H9 (cell line): Measurements from ENCODE around the gene PKD2L2. TPM values are rescaled to one million over a fixed set of nuclear protein-coding genes. Genes with fewer than 3 reads are reported as not detected.
"Not testable (repeated sequence)": the region's sequence is repeated elsewhere in the genome, so short reads cannot be mapped to it uniquely, and the experiment has no call there.

Source experiments
- DNase-seq: peaks from one replicate; pipeline ENCODE4 v3.0.0-alpha.2; 2017
- H2AFZ ChIP-seq: one replicate; pipeline ENCODE4 v1.6.1; 2013; ENCODE audit warnings: mild to moderate bottlenecking, low read length, control low read depth, moderate library complexity
- H2AK5ac ChIP-seq: 2 replicates; pipeline ENCODE4 v1.6.1; 2013; ENCODE audit warnings: low read length, control low read depth, mixed read lengths; ENCODE audit not compliant: insufficient read length
- H2BK120ac ChIP-seq: one replicate; pipeline ENCODE4 v1.6.1; 2013; ENCODE audit warnings: low read depth, mild to moderate bottlenecking, low read length, control low read depth, inconsistent platforms; ENCODE audit not compliant: poor library complexity, severe bottlenecking
- H2BK12ac ChIP-seq: 2 replicates; pipeline ENCODE4 v1.6.1; 2013; ENCODE audit warnings: low read length, control low read depth, mixed read lengths, low read depth; ENCODE audit not compliant: insufficient read length
- H2BK15ac ChIP-seq: 2 replicates; pipeline ENCODE4 v1.6.1; 2013; ENCODE audit warnings: low read depth, low read length, control low read depth
- H2BK20ac ChIP-seq: one replicate; pipeline ENCODE4 v1.6.1; 2013; ENCODE audit warnings: low read depth, mild to moderate bottlenecking, low read length, control low read depth, inconsistent platforms; ENCODE audit not compliant: poor library complexity, severe bottlenecking
- H2BK5ac ChIP-seq: 2 replicates; pipeline ENCODE4 v1.6.1; 2013; ENCODE audit warnings: low read length, control low read depth, mixed read lengths; ENCODE audit not compliant: insufficient read length
- H3K14ac ChIP-seq: 2 replicates; pipeline ENCODE4 v1.6.1; 2013; ENCODE audit warnings: low read length, control low read depth; ENCODE audit not compliant: insufficient read depth
- H3K18ac ChIP-seq: 2 replicates; pipeline ENCODE4 v1.6.1; 2013; ENCODE audit warnings: low read depth, mild to moderate bottlenecking, mixed read lengths, low read length, control low read depth; ENCODE audit not compliant: insufficient read length
- H3K23ac ChIP-seq: 2 replicates; pipeline ENCODE4 v1.6.1; 2013; ENCODE audit warnings: low read length, control low read depth, mixed read lengths, low read depth; ENCODE audit not compliant: insufficient read length
- H3K23me2 ChIP-seq: 2 replicates; pipeline ENCODE4 v1.6.1; 2013; ENCODE audit warnings: low read depth, mild to moderate bottlenecking, mixed read lengths, low read length, control low read depth; ENCODE audit not compliant: insufficient read length, poor library complexity, severe bottlenecking
- H3K27ac ChIP-seq: 2 replicates; pipeline ENCODE4 v1.5.1; 2013; ENCODE audit warnings: low read length, control low read depth, mixed read lengths, low read depth; ENCODE audit not compliant: insufficient read length
- H3K27me3 ChIP-seq: 2 replicates; pipeline ENCODE4 v1.6.1; 2013; ENCODE audit warnings: low read length, control low read depth, inconsistent platforms; ENCODE audit not compliant: insufficient read depth
- H3K4ac ChIP-seq: 2 replicates; pipeline ENCODE4 v1.6.1; 2013; ENCODE audit warnings: low read depth, mild to moderate bottlenecking, control low read depth, inconsistent platforms, low read length, moderate library complexity
- H3K4me1 ChIP-seq: 2 replicates; pipeline ENCODE4 v1.6.1; 2013; ENCODE audit warnings: low read length, control low read depth, inconsistent platforms; ENCODE audit not compliant: insufficient read depth
- H3K4me2 ChIP-seq: 2 replicates; pipeline ENCODE4 v1.6.1; 2013; ENCODE audit warnings: low read length, control low read depth, mixed read lengths; ENCODE audit not compliant: insufficient read length, insufficient read depth
- H3K56ac ChIP-seq: 2 replicates; pipeline ENCODE4 v1.6.1; 2013; ENCODE audit warnings: low read depth, mild to moderate bottlenecking, mixed read lengths, low read length, control low read depth; ENCODE audit not compliant: insufficient read length
- H3K79me1 ChIP-seq: 2 replicates; pipeline ENCODE4 v1.6.1; 2013; ENCODE audit warnings: low read depth, mild to moderate bottlenecking, moderate library complexity, low read length, control low read depth, inconsistent platforms; ENCODE audit not compliant: insufficient read depth, poor library complexity, severe bottlenecking
- H3K79me2 ChIP-seq: 2 replicates; pipeline ENCODE4 v1.6.1; 2013; ENCODE audit warnings: low read length, control low read depth, inconsistent platforms; ENCODE audit not compliant: insufficient read depth
- H3K9ac ChIP-seq: 2 replicates; pipeline ENCODE4 v1.6.1; 2013; ENCODE audit warnings: low read length, control low read depth, mixed read lengths; ENCODE audit not compliant: insufficient read length; ENCODE audit errors: extremely low read depth
- H3K9me3 ChIP-seq: one replicate; pipeline ENCODE4 v1.6.1; 2013; ENCODE audit warnings: low read depth, low read length, inconsistent platforms; ENCODE audit not compliant: control insufficient read depth
- H3T11ph ChIP-seq: one replicate; pipeline ENCODE4 v1.6.1; 2013; ENCODE audit warnings: mild to moderate bottlenecking, low read length, control low read depth, inconsistent platforms
- H4K20me1 ChIP-seq: one replicate; pipeline ENCODE4 v1.6.1; 2013; ENCODE audit not compliant: control insufficient read depth, insufficient read length, insufficient read depth
- H4K5ac ChIP-seq: 2 replicates; pipeline ENCODE4 v1.6.1; 2013; ENCODE audit warnings: low read depth, mild to moderate bottlenecking, mixed read lengths, low read length, control low read depth; ENCODE audit not compliant: insufficient read length
- H4K8ac ChIP-seq: replicated peaks from 2 replicates; pipeline ENCODE4 v1.6.1; 2013; ENCODE audit warnings: low read length, control low read depth, mixed read lengths, low read depth; ENCODE audit not compliant: insufficient read length
- H4K91ac ChIP-seq: 2 replicates; pipeline ENCODE4 v1.6.1; 2013; ENCODE audit warnings: low read depth, mild to moderate bottlenecking, moderate library complexity, mixed read lengths, low read length, control low read depth; ENCODE audit not compliant: insufficient read length
- H3K27ac Mint-ChIP-seq, 3 experiments: 2 replicates in 2 of 3; 3 replicates in 1 of 3; pipeline ENCODE4 v1.8.0; 2020 to 2021; ENCODE audit warnings: mixed read lengths in 3 of 3, mild to moderate bottlenecking in 1 of 3, moderate library complexity in 1 of 3
- H3K27me3 Mint-ChIP-seq: 2 replicates; pipeline ENCODE4 v1.8.0; 2021; ENCODE audit warnings: low read depth, mild to moderate bottlenecking, moderate library complexity, mixed read lengths
- H3K36me3 Mint-ChIP-seq, 3 experiments: 2 replicates in 2 of 3; 3 replicates in 1 of 3; pipeline ENCODE4 v1.8.0; 2020 to 2021; ENCODE audit warnings: low read depth in 3 of 3, mixed read lengths in 3 of 3; ENCODE audit not compliant: insufficient read depth in 1 of 3
- H3K4me1 Mint-ChIP-seq, 2 experiments: 2 replicates each; pipeline ENCODE4 v1.8.0; 2020; ENCODE audit warnings: mixed read lengths in 2 of 2
- H3K4me3 Mint-ChIP-seq, 2 experiments: 2 replicates in 1 of 2; 3 replicates in 1 of 2; pipeline ENCODE4 v1.8.0; 2020 to 2021; ENCODE audit warnings: mild to moderate bottlenecking in 2 of 2, mixed read lengths in 2 of 2, moderate library complexity in 1 of 2
- H3K9me3 Mint-ChIP-seq, 2 experiments: 2 replicates in 1 of 2; 3 replicates in 1 of 2; pipeline ENCODE4 v1.8.0; 2020; ENCODE audit warnings: mild to moderate bottlenecking in 2 of 2, mixed read lengths in 2 of 2, moderate library complexity in 1 of 2
- WGBS: extraction: QIAGEN DNeasy Blood & Tissue Kit; methylation state at CpG from one replicate; pipeline ENCODE4 v1.1.7; 2013; ENCODE audit warnings: missing lambda C conversion rate, low lambda C conversion rate, mixed read lengths; ENCODE audit not compliant: insufficient read length; ENCODE audit errors: extremely low coverage; 5-methylcytosine and 5-hydroxymethylcytosine counted together
- total RNA-seq: library from RNA; stranded (reverse); gene quantifications from 2 replicates; pipeline ENCODE4 v1.2.1, GENCODE V29; 2021
- TF ChIP-seq, protein P1 (sequence below): fragments of 200-600 bp; sonication (generic); conservative IDR thresholded peaks from 3 replicates; pipeline ENCODE4 v1.8.0; 2021; ENCODE audit warnings: antibody characterized with exemption, mild to moderate bottlenecking

The PKD2L2 gene
- total RNA-seq, 1 experiment from 2014 or later, result not detected

DNA sequence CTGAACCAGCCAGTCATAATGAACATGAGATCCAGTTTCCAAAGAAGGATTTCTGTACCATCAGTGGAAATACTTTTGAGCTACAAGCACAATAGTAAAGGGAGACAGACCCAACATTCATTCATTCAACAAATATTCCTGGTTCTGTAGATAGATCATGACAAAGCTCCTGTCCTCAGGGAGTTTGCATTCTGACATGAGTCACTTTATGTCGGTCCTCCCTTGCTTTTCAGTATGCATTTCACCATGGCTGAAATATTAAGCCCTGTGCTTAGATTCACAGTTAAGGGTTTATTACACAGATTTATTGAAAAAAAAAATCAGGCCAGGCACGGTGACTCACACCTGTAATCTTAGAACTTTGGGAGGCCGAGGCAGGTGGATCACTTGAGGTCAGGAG is 27.0 kb upstream of the PKD2L2 start:
- H4K8ac ChIP-seq, result no peak overlapping the region
- no peaks in the 10 kb centered on the region for H3K4me1 ChIP-seq
- H2AFZ ChIP-seq, result no peak overlapping the region
- no peaks in the 10 kb centered on the region for H3K9me3 ChIP-seq
- H3K27me3 ChIP-seq, result no peaks in the 10 kb centered on the region
- H3K4me2 ChIP-seq, result no peak overlapping the region
- no peak overlapping the region for H2BK5ac ChIP-seq
- H2BK20ac ChIP-seq, result no peak overlapping the region
- no peak overlapping the region for H4K91ac ChIP-seq
- H3K56ac ChIP-seq, result no peak overlapping the region
- H3K23me2 ChIP-seq, result no peaks in the 10 kb centered on the region
- no peak overlapping the region for H2BK120ac ChIP-seq
- Mint-ChIP-seq H3K9me3 (no peaks in the 10 kb centered on the region; a peak in 1 of 5 replicates), H3K4me3 (no peak overlapping the region), H3K4me1 (no peaks in the 10 kb centered on the region), H3K27ac (no peak overlapping the region), H3K27me3 (peaks cover 2% of the 10 kb centered on the region; the same call in 1 of the 2 replicates), H3K36me3 (no peaks in the 10 kb centered on the region)
- no peak overlapping the region for H3T11ph ChIP-seq
- H3K23ac ChIP-seq, result no peak overlapping the region
- H2BK15ac ChIP-seq, result no peak overlapping the region
- H4K5ac ChIP-seq, result no peak overlapping the region
- no peak overlapping the region for H3K14ac ChIP-seq
- WGBS, result no CpG with 5 or more reads among the region's 3 CpGs
- no peak for DNase-seq
- no peak overlapping the region for H3K18ac ChIP-seq
- H3K79me2 ChIP-seq, result no peaks in the 10 kb centered on the region
- H2BK12ac ChIP-seq, result no peak overlapping the region
- TF ChIP-seq, protein P1, sequence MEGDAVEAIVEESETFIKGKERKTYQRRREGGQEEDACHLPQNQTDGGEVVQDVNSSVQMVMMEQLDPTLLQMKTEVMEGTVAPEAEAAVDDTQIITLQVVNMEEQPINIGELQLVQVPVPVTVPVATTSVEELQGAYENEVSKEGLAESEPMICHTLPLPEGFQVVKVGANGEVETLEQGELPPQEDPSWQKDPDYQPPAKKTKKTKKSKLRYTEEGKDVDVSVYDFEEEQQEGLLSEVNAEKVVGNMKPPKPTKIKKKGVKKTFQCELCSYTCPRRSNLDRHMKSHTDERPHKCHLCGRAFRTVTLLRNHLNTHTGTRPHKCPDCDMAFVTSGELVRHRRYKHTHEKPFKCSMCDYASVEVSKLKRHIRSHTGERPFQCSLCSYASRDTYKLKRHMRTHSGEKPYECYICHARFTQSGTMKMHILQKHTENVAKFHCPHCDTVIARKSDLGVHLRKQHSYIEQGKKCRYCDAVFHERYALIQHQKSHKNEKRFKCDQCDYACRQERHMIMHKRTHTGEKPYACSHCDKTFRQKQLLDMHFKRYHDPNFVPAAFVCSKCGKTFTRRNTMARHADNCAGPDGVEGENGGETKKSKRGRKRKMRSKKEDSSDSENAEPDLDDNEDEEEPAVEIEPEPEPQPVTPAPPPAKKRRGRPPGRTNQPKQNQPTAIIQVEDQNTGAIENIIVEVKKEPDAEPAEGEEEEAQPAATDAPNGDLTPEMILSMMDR, result no peak
- H3K27ac ChIP-seq, result no peak overlapping the region
- H3K9ac ChIP-seq, result no peak overlapping the region
- no peaks in the 10 kb centered on the region for H3K79me1 ChIP-seq
- no peak overlapping the region for H3K4ac ChIP-seq
- no peak overlapping the region for H2AK5ac ChIP-seq
- H4K20me1 ChIP-seq, result no peaks in the 10 kb centered on the region

DNA sequence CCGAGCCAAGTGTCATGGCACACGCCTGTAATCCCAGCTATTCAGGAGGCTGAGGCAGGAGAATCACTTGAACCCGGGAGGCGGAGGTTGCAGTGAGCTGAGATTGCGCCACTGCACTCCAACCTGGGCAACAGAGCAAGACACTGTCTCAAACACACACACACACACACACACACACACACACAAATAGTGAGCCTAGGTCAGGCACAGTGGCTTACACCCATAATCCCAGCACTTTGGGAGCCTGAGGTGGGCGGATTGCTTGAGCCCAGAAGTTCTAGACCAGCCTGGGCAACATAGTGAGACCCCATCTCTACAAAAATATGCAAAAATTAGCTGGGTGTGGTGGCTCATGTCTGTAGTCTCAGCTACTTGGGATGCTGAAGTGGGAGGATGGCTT is 25.6 kb upstream of the PKD2L2 start:
- not testable (repeated sequence) for H3K9me3 Mint-ChIP-seq, H3K27ac ChIP-seq

More for the DNA sequence above, 25.6 kb upstream of the PKD2L2 start:
- H4K91ac ChIP-seq, H3T11ph ChIP-seq, H3K23me2 ChIP-seq, H3K27me3 Mint-ChIP-seq, H3K9ac ChIP-seq, H3K27ac Mint-ChIP-seq, H2BK12ac ChIP-seq, H3K79me2 ChIP-seq, H3K56ac ChIP-seq, H3K9me3 ChIP-seq, H3K4me3 Mint-ChIP-seq, H4K5ac ChIP-seq, H2BK15ac ChIP-seq, H4K20me1 ChIP-seq, H3K14ac ChIP-seq, H2AK5ac ChIP-seq, H3K79me1 ChIP-seq, H2BK120ac ChIP-seq, H2BK20ac ChIP-seq, H2BK5ac ChIP-seq, H3K27me3 ChIP-seq, H3K18ac ChIP-seq, H3K4ac ChIP-seq, H3K4me1 Mint-ChIP-seq, H3K4me2 ChIP-seq, H3K23ac ChIP-seq, H3K36me3 Mint-ChIP-seq, DNase-seq, H3K4me1 ChIP-seq, H2AFZ ChIP-seq, H4K8ac ChIP-seq: not testable (repeated sequence)
- no CpG with 5 or more reads among the region's 6 CpGs for WGBS
